ENCODE measurements around the gene CTSK.
"Not testable (repeated sequence)": the region's sequence is repeated elsewhere in the genome, so short reads cannot be mapped to it uniquely, and the experiment has no call there.

DNA sequence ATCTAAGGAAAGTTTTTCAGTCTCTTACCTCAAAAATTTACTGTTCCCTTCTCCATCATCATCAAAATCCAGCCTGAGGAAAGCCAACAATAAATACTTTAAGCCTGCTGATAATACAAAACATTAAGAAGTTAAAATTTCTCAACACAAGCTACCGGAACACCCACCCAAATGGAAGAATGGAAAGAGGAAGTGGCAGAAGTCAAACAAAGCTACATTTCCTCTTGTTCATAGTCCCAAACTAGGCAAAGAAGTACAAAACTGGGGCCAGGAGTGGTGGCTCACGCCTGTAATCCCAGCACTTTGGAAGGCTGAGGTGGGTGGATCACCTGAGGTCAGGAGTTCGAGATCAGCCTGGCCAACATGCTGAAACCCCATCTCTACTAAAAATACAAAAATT, 44.7 kb upstream of the CTSK start:
- TF ChIP-seq EZH2 (IDR thresholded peaks at IDR 0.05); POLR2AphosphoS5 (IDR thresholded peaks at IDR 0.05; ENCODE audit: borderline replicate concordance, low read depth, low read length); FOXP2 (optimal IDR thresholded peaks at IDR 0.05; ENCODE audit: control extremely low read depth, extremely low read length, insufficient read depth): not testable (repeated sequence)
